Prostate gland (tissue), 2 donors: Measurements from ENCODE around the gene CTTNBP2NL. TPM values are rescaled to one million over a fixed set of nuclear protein-coding genes. Genes with fewer than 3 reads are reported as not detected.
"Not testable (repeated sequence)": the region's sequence is repeated elsewhere in the genome, so short reads cannot be mapped to it uniquely, and the experiment has no call there.

Experiments
- DNase-seq: peaks from one replicate; pipeline ENCODE4 v3.0.0-alpha.2; 2019; ENCODE audit warnings: low spot score
- H3K27ac ChIP-seq, 2 donors: fragments of 200-600 bp; sonication (generic); 2 replicates each; pipeline ENCODE4 v1.5.1; 2017 to 2019
- H3K27me3 ChIP-seq: fragments of 200-600 bp; sonication (generic); replicated peaks from 2 replicates; pipeline ENCODE4 v1.5.1; 2019; ENCODE audit not compliant: insufficient read depth
- H3K36me3 ChIP-seq, 2 donors: fragments of 200-600 bp; sonication (generic); 1 replicate in 1 of 2; 2 replicates in 1 of 2; pipeline versions ENCODE4 v1.5.1 to v1.8.1; 2017 to 2019
- H3K4me1 ChIP-seq: fragments of 200-600 bp; sonication (generic); replicated peaks from 2 replicates; pipeline ENCODE4 v1.5.1; 2019
- H3K4me3 ChIP-seq, 2 donors: fragments of 200-600 bp; sonication (generic); 2 replicates each; pipeline ENCODE4 v1.5.1; 2017 to 2019
- H3K9me3 ChIP-seq: fragments of 200-600 bp; sonication (generic); 2 replicates; pipeline ENCODE4 v1.5.1; 2017
- CTCF ChIP-seq, 4 experiments: fragments of 200-600 bp in 2 of 4; fragments of 450-650 bp in 2 of 4; sonication (generic) in 2 of 4; IDR thresholded peaks; 1 replicate in 3 of 4; 2 replicates in 1 of 4; pipeline ENCODE4 v1.5.1; 2016 to 2019; ENCODE audit warnings: antibody characterized with exemption in 4 of 4, mild to moderate bottlenecking in 2 of 4, moderate library complexity in 2 of 4
- POLR2A ChIP-seq: fragments of 450-650 bp; IDR thresholded peaks from one replicate; pipeline ENCODE4 v1.6.1; 2016; ENCODE audit warnings: antibody characterized with exemption, mild to moderate bottlenecking
- POLR2AphosphoS5 ChIP-seq: sonication (generic); formaldehyde crosslinking; IDR thresholded peaks from one replicate; pipeline ENCODE4 v1.6.1; 2017; ENCODE audit warnings: antibody characterized with exemption
- WGBS: methylation state at CpG from one replicate; pipeline ENCODE4 v1.1.5; 2018; 5-methylcytosine and 5-hydroxymethylcytosine counted together
- intact Hi-C: fragments of 100-400 bp; cut with DNase I; formaldehyde crosslinking; loops from one replicate; pipeline ENCODE4 v1.14.2; 2022
- total RNA-seq, 2 donors: library from RNA; depleted of rRNA; stranded (reverse); fragments of >200 nt; gene quantifications; one replicate each; pipeline ENCODE4 v1.1.0, GENCODE V29; 2016

The CTTNBP2NL gene
- total RNA-seq, 2 donors from 2014 or later = 10.6 to 15.2 TPM

GRCh38 chr1:112386024-112386723 lies 9.8 kb upstream of the CTTNBP2NL start:
- H3K36me3 ChIP-seq = no peaks in the 10 kb centered on the region
- H3K4me3 ChIP-seq = no peak overlapping the region
- H3K27me3 ChIP-seq = no peaks in the 10 kb centered on the region
- no peaks in the 10 kb centered on the region for H3K9me3 ChIP-seq
- no peak for DNase-seq
- no peak overlapping the region for H3K27ac ChIP-seq
- WGBS = 79% methylated on average over 14 of the region's 14 CpGs
- intact Hi-C loops = no loop called here
- TF ChIP-seq POLR2A (no peak), POLR2AphosphoS5 (no peak), CTCF (IDR thresholded peaks at IDR 0.05) (no peak)
- no peaks in the 10 kb centered on the region for H3K4me1 ChIP-seq

GRCh38 chr1:112386731-112387346 lies 9.2 kb upstream of the CTTNBP2NL start:
- WGBS = 36% methylated on average over 2 of the region's 2 CpGs
- intact Hi-C loops = no loop called here
- H3K36me3 ChIP-seq = no peaks in the 10 kb centered on the region
- H3K4me1 ChIP-seq = no peaks in the 10 kb centered on the region
- H3K9me3 ChIP-seq = no peaks in the 10 kb centered on the region
- H3K27me3 ChIP-seq = no peaks in the 10 kb centered on the region
- TF ChIP-seq CTCF (IDR thresholded peaks at IDR 0.05) = no peak
- TF ChIP-seq POLR2A = no peak
- TF ChIP-seq POLR2AphosphoS5 = no peak
- DNase-seq = no peak
- H3K4me3 ChIP-seq = no peak overlapping the region
- no peak overlapping the region for H3K27ac ChIP-seq

- TF ChIP-seq CTCF (IDR thresholded peaks at IDR 0.05) (no peak), POLR2A (no peak), POLR2AphosphoS5 (no peak)
- no peak for DNase-seq
- H3K27me3 ChIP-seq = no peaks in the 10 kb centered on the region
- no peak overlapping the region for H3K27ac ChIP-seq
- no peaks in the 10 kb centered on the region for H3K36me3 ChIP-seq
- WGBS = 82% methylated on average over 3 of the region's 3 CpGs
- H3K9me3 ChIP-seq = no peaks in the 10 kb centered on the region
- intact Hi-C loops = no loop called here
- H3K4me3 ChIP-seq = no peak overlapping the region
- H3K4me1 ChIP-seq = no peaks in the 10 kb centered on the region
Measured at GRCh38 chr1:112387807-112388206, 8.2 kb upstream of the CTTNBP2NL start.

GRCh38 chr1:112388436-112388835 lies 7.6 kb upstream of the CTTNBP2NL start:
- DNase-seq = no peak
- no peak for TF ChIP-seq POLR2AphosphoS5
- no peak for TF ChIP-seq CTCF (IDR thresholded peaks at IDR 0.05)
- no peak for TF ChIP-seq POLR2A
- Histone ChIP-seq H3K4me3 (no peak overlapping the region), H3K27me3 (no peaks in the 10 kb centered on the region), H3K27ac (no peak overlapping the region), H3K36me3 (no peaks in the 10 kb centered on the region), H3K9me3 (no peaks in the 10 kb centered on the region), H3K4me1 (no peaks in the 10 kb centered on the region)
- intact Hi-C loops = no loop called here
- 30% methylated on average over 3 of the region's 3 CpGs for WGBS

- no peak for DNase-seq
- Histone ChIP-seq H3K27me3 (no peaks in the 10 kb centered on the region), H3K4me1 (no peaks in the 10 kb centered on the region), H3K4me3 (no peak overlapping the region), H3K27ac (no peak overlapping the region), H3K9me3 (no peaks in the 10 kb centered on the region), H3K36me3 (no peaks in the 10 kb centered on the region)
- TF ChIP-seq CTCF (IDR thresholded peaks at IDR 0.05) = no peak
- TF ChIP-seq POLR2A = no peak
- TF ChIP-seq POLR2AphosphoS5 = no peak
- WGBS = 74% methylated on average over 6 of the region's 6 CpGs
- intact Hi-C loops = loop anchor here (1.0 to 2.0 kb wide), 2 partner anchors 77 to 229 kb away; partner anchors contain the start of genes CAPZA1 and ST7L
Measured at GRCh38 chr1:112389689-112390088, 6.3 kb upstream of the CTTNBP2NL start.

- intact Hi-C loops = loop anchor here (1.0 to 2.0 kb wide), 2 partner anchors 76 to 228 kb away; partner anchors contain the start of genes CAPZA1 and ST7L
- peak overlapping the region in 1 of 2 donors; percentile 26 for H3K27ac ChIP-seq
- not testable (repeated sequence) for H3K27me3 ChIP-seq, H3K9me3 ChIP-seq, DNase-seq, H3K4me1 ChIP-seq, H3K36me3 ChIP-seq
- H3K4me3 ChIP-seq = peak overlapping the region; percentile 14 to 18
- 65% methylated on average over 15 of the region's 15 CpGs for WGBS
Measured at GRCh38 chr1:112390335-112390734, 5.7 kb upstream of the CTTNBP2NL start.
